DMS153 treated with DMSO at 0.1 percent for 48 hours (cell line): Measurements from ENCODE around the gene HPSE.
A peak's percentile ranks its signal among the peaks of the same experiment; 100 is the strongest.

ENCODE experiments used
- DNase-seq: peaks from one replicate; lab custom pipeline; 2025; ENCODE audit not compliant: unreplicated experiment; lab: John Stamatoyannopoulos, UW

The HPSE gene

GRCh38 chr4:83334425-83335241 is at the start of gene HPSE:
TSS of gene HPSE (minus strand) at chr4:83334848. CDS start at chr4:83334782, 66 bp downstream.
- DNase-seq: peak; percentile 91

GRCh38 chr4:83382850-83383249 is 48.2 kb upstream of the HPSE start:
- no peak for DNase-seq

- no peak for DNase-seq
Measured at GRCh38 chr4:83381173-83381572, 46.5 kb upstream of the HPSE start.

GRCh38 chr4:83378419-83378818 is 43.8 kb upstream of the HPSE start:
- no peak for DNase-seq

GRCh38 chr4:83372931-83373330 is 38.3 kb upstream of the HPSE start:
- DNase-seq: no peak

GRCh38 chr4:83371936-83372335 is 37.3 kb upstream of the HPSE start:
- DNase-seq: no peak

- DNase-seq: no peak
Measured at GRCh38 chr4:83371235-83371634, 36.6 kb upstream of the HPSE start.

- no peak for DNase-seq
Measured at GRCh38 chr4:83370640-83370906, 35.9 kb upstream of the HPSE start.

- DNase-seq: no peak
Measured at GRCh38 chr4:83369831-83370639, 35.4 kb upstream of the HPSE start.

- no peak for DNase-seq
Measured at GRCh38 chr4:83364312-83364711, 29.7 kb upstream of the HPSE start.

GRCh38 chr4:83362492-83363329 is 28.1 kb upstream of the HPSE start:
- peak; percentile 23 for DNase-seq

GRCh38 chr4:83361416-83362103 is 26.9 kb upstream of the HPSE start:
- no peak for DNase-seq

GRCh38 chr4:83360018-83360417 is 25.4 kb upstream of the HPSE start:
- no peak for DNase-seq

- no peak for DNase-seq
Measured at GRCh38 chr4:83358410-83358809, 23.8 kb upstream of the HPSE start.

GRCh38 chr4:83356899-83357661 is 22.4 kb upstream of the HPSE start:
- DNase-seq: no peak

GRCh38 chr4:83353516-83353915 is 18.9 kb upstream of the HPSE start:
- no peak for DNase-seq

GRCh38 chr4:83348074-83348473 is 13.4 kb upstream of the HPSE start:
- DNase-seq: no peak

GRCh38 chr4:83342476-83342875 is 7.8 kb upstream of the HPSE start:
- no peak for DNase-seq

- DNase-seq: no peak
Measured at GRCh38 chr4:83340692-83341343, 6.2 kb upstream of the HPSE start.

GRCh38 chr4:83339573-83339972 is 4.9 kb upstream of the HPSE start:
- no peak for DNase-seq
